Liver (tissue), 9 donors: ENCODE measurements around the gene HAUS7. TPM values are rescaled to one million over a fixed set of nuclear protein-coding genes. Genes with fewer than 3 reads are reported as not detected.

Source experiments
- DNase-seq: peaks from one replicate; pipeline ENCODE4 v3.0.0-alpha.2; 2017; ENCODE audit warnings: low spot score
- H3K27ac ChIP-seq, 2 donors: one replicate each; pipeline ENCODE4 v1.7.0; 2013; ENCODE audit warnings: inconsistent platforms in 2 of 2, low read length in 2 of 2, control low read depth in 1 of 2, low read depth in 1 of 2, mild to moderate bottlenecking in 1 of 2
- H3K27me3 ChIP-seq, 4 donors: one replicate each; pipeline versions ENCODE4 v1.6.1 to v1.7.0; 2013; ENCODE audit warnings: low read length in 3 of 4, inconsistent platforms in 1 of 4, mild to moderate bottlenecking in 1 of 4, moderate library complexity in 1 of 4; ENCODE audit not compliant: control insufficient read depth in 4 of 4, insufficient read depth in 4 of 4
- H3K36me3 ChIP-seq, 4 donors: one replicate each; pipeline versions ENCODE4 v1.6.1 to v1.7.0; 2013; ENCODE audit warnings: low read length in 3 of 4, mild to moderate bottlenecking in 3 of 4, low read depth in 1 of 4, moderate library complexity in 1 of 4; ENCODE audit not compliant: control insufficient read depth in 4 of 4, insufficient read depth in 3 of 4
- H3K4me1 ChIP-seq, 4 donors: one replicate each; pipeline versions ENCODE4 v1.6.1 to v1.7.0; 2013; ENCODE audit warnings: low read length in 3 of 4, mild to moderate bottlenecking in 3 of 4, moderate library complexity in 1 of 4; ENCODE audit not compliant: control insufficient read depth in 4 of 4, insufficient read depth in 4 of 4
- H3K4me3 ChIP-seq, 3 donors: one replicate each; pipeline versions ENCODE4 v1.6.1 to v1.7.0; 2013; ENCODE audit warnings: low read length in 3 of 3, control low read depth in 1 of 3, low read depth in 1 of 3, mild to moderate bottlenecking in 1 of 3
- H3K9ac ChIP-seq, 2 donors: one replicate each; pipeline ENCODE4 v1.7.0; 2013; ENCODE audit warnings: low read length in 2 of 2, mild to moderate bottlenecking in 2 of 2, moderate library complexity in 2 of 2, control low read depth in 1 of 2, low read depth in 1 of 2
- H3K9me3 ChIP-seq, 4 donors: one replicate each; pipeline versions ENCODE4 v1.6.1 to v1.7.0; 2013; ENCODE audit warnings: low read length in 3 of 4; ENCODE audit not compliant: control insufficient read depth in 4 of 4
- ATF3 ChIP-seq: IDR thresholded peaks from 2 replicates; pipeline ENCODE4 v1.6.1; 2016; ENCODE audit warnings: antibody characterized with exemption
- EGR1 ChIP-seq, 2 donors: IDR thresholded peaks; 2 replicates each; pipeline ENCODE4 v1.6.1; 2016 to 2018; ENCODE audit warnings: antibody characterized with exemption in 2 of 2, low read depth in 2 of 2
- FOXA1 ChIP-seq: IDR thresholded peaks from 2 replicates; pipeline ENCODE4 v1.6.1; 2016; ENCODE audit warnings: antibody characterized with exemption
- FOXA2 ChIP-seq: IDR thresholded peaks from 2 replicates; pipeline ENCODE4 v1.6.1; 2016; ENCODE audit warnings: antibody characterized with exemption
- GABPA ChIP-seq, 2 donors: IDR thresholded peaks in 1 of 2; conservative IDR thresholded peaks in 1 of 2; 2 replicates each; pipeline ENCODE4 v1.6.1; 2016; ENCODE audit warnings: antibody characterized with exemption in 2 of 2, mild to moderate bottlenecking in 1 of 2, moderate library complexity in 1 of 2
- HNF4A ChIP-seq, 2 donors: conservative IDR thresholded peaks; 2 replicates each; pipeline ENCODE4 v1.6.1; 2016; ENCODE audit warnings: antibody characterized with exemption in 2 of 2, mild to moderate bottlenecking in 2 of 2
- HNF4G ChIP-seq: IDR thresholded peaks from 2 replicates; pipeline ENCODE4 v1.6.1; 2016; ENCODE audit warnings: antibody characterized with exemption
- JUND ChIP-seq, 2 donors: IDR thresholded peaks; 2 replicates each; pipeline ENCODE4 v1.6.1; 2016; ENCODE audit warnings: antibody characterized with exemption in 2 of 2
- NR2F2 ChIP-seq: IDR thresholded peaks from 2 replicates; pipeline ENCODE4 v1.6.1; 2016; ENCODE audit warnings: antibody characterized with exemption
- RAD21 ChIP-seq, 2 donors: IDR thresholded peaks; 2 replicates each; pipeline ENCODE4 v1.6.1; 2016; ENCODE audit warnings: antibody characterized with exemption in 2 of 2, mild to moderate bottlenecking in 2 of 2
- RXRA ChIP-seq, 2 donors: IDR thresholded peaks; 2 replicates each; pipeline ENCODE4 v1.6.1; 2017 to 2018; ENCODE audit warnings: antibody characterized with exemption in 2 of 2, mild to moderate bottlenecking in 1 of 2
- SP1 ChIP-seq: IDR thresholded peaks from 2 replicates; pipeline ENCODE4 v1.6.1; 2018; ENCODE audit warnings: antibody characterized with exemption, mild to moderate bottlenecking
- YY1 ChIP-seq: IDR thresholded peaks from 2 replicates; pipeline ENCODE4 v1.6.1; 2016; ENCODE audit warnings: antibody characterized with exemption, mild to moderate bottlenecking
- ZBTB33 ChIP-seq: IDR thresholded peaks from 2 replicates; pipeline ENCODE4 v1.6.1; 2016; ENCODE audit warnings: antibody characterized with exemption
- WGBS: extraction: QIAGEN DNeasy Blood & Tissue Kit; methylation state at CpG from one replicate; pipeline ENCODE4 v1.1.7; 2013; 5-methylcytosine and 5-hydroxymethylcytosine counted together
- polyA plus RNA-seq, 2 donors: library from polyadenylated mRNA; stranded (reverse) in 1 of 2; unstranded in 1 of 2; fragments of 200-250 nt in 1 of 2; fragments of >200 nt in 1 of 2; fragmentation: Nextera tagmentation in 1 of 2; extraction: Ambion mirVana in 1 of 2; gene quantifications; one replicate each; pipeline versions ENCODE4 v1.2.1 to v1.2.3, GENCODE V29; 2013 to 2015
- total RNA-seq, 2 donors: library from RNA; depleted of rRNA; stranded (reverse); fragments of >200 nt; gene quantifications; one replicate each; pipeline ENCODE4 v1.2.3, GENCODE V29; 2014
- TF ChIP-seq, protein P1 (sequence below): IDR thresholded peaks from 2 replicates; pipeline ENCODE4 v1.6.1; 2016; ENCODE audit warnings: antibody characterized with exemption
- TF ChIP-seq, protein P2 (sequence below): fragments of 150-350 bp; IDR thresholded peaks from 2 replicates; pipeline ENCODE4 v1.5.1; 2017; ENCODE audit warnings: improper control_type of control experiment, low read depth, low read length; ENCODE audit not compliant: missing input control
- TF ChIP-seq, protein P3 (sequence below): IDR thresholded peaks from 2 replicates; pipeline ENCODE4 v1.6.1; 2016; ENCODE audit warnings: antibody characterized with exemption, mild to moderate bottlenecking
- donor health status: healthy.
- donor health status: healthy.
- donor health status: healthy.
- donor health status: healthy.
- donor health status: healthy.

HAUS7 gene
- total and polyA plus RNA-seq, 4 donors = 7.0 to 8.9 (median 7.8) TPM

DNA sequence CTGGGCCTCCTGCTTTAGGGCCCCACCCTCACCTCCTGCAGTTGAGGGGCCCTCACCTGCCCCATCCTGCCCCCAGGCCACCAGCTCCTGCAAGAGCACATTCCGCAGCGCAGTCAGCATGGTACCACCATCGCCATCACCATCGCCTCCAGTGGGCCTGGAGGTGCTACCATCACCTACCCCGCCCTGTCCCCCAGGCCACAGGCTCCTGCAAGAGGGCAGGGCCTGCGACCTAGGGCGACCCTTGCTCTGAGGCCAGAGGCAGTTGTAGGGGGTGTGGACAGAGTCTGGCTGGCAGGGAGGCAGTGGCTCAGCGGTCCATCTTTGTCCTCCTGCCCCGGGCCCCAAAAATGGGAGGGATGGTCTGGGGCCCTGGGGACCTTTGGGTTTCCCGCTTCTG is 3.9 kb upstream of the HAUS7 start:
- WGBS = 61% methylated on average over 10 of the region's 10 CpGs
- no peaks in the 10 kb centered on the region for H3K9me3 ChIP-seq
- no peaks in the 10 kb centered on the region for H3K27me3 ChIP-seq
- peaks cover 2 to 9% (median 8%) of the 10 kb centered on the region in 4 donors for H3K4me1 ChIP-seq
- TF ChIP-seq RAD21 (IDR thresholded peaks at IDR 0.05) = no peak
- no peak for TF ChIP-seq HNF4G
- no peak for TF ChIP-seq FOXA2
- no peak for TF ChIP-seq NR2F2
- no peak for TF ChIP-seq ZBTB33
- H3K27ac ChIP-seq = peak overlapping the region; percentile 12 to 20
- H3K36me3 ChIP-seq = no peaks in the 10 kb centered on the region
- DNase-seq = no peak
- H3K9ac ChIP-seq = no peak overlapping the region
- peak overlapping the region in 1 of 3 donors; percentile 20 for H3K4me3 ChIP-seq

DNA sequence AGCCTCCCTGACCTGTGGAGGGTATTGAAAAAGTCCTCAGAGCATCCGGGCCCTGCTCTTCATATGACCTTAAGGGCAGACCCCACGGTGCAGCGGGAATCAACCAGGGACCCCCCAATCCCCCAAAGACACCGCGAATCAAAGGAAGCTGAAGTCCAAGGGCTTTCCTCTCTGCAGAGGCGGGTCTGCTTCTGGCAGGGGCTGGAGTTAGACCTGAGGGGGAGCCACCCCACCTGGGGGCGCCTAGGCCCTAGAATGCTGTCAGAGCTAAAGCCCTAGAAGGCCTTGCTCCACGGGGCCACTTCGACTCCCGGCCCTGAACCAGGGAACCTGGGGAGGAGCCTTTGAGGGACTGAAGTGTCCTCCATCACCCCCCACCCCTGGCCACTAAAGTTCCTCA is 2.8 kb upstream of the HAUS7 start:
- no peak overlapping the region for H3K9ac ChIP-seq
- no peaks in the 10 kb centered on the region for H3K36me3 ChIP-seq
- no peaks in the 10 kb centered on the region for H3K27me3 ChIP-seq
- H3K4me3 ChIP-seq = no peak overlapping the region
- no peak overlapping the region for H3K27ac ChIP-seq
- TF ChIP-seq SP1 = no peak
- no peak for DNase-seq
- peaks cover 2 to 15% (median 8%) of the 10 kb centered on the region in 4 donors for H3K4me1 ChIP-seq
- WGBS = 97% methylated on average over 10 of the region's 10 CpGs
- H3K9me3 ChIP-seq = no peaks in the 10 kb centered on the region

DNA sequence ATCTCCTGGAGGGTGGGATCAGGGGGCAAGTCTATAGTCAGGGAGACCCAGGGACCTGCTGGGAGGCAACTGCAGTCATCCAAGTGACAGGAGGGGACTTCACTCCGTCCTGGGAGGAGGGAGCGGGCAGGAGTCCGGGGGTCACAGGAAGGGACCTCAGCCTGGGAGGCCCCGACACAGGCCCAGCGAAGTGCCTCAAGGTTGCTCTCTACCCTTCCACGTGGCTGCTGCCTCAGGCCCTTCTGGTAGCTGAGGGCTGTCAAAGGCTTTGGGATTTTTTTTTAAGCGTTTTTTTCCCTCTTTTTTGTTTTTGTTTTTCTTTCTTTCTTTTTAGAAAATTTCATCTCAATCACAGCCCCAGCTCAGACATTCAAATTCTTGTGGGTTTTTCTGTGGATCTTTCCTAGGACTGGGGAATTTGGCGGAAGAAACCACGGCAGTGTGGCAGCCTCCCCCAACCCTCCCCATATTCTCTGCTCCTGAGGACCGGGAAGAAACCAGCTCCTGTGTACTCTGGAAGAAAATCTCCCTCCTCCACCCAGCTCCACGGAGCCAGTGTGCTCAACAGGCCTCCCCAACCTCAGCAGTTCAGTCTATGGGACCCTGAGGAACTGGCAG is 1.4 kb upstream of the HAUS7 start:
- no peak for DNase-seq
- Histone ChIP-seq H3K27me3 (no peaks in the 10 kb centered on the region), H3K4me3 (no peak overlapping the region), H3K9ac (no peak overlapping the region), H3K36me3 (no peaks in the 10 kb centered on the region), H3K9me3 (no peaks in the 10 kb centered on the region), H3K4me1 (peaks cover 2 to 15% (median 8%) of the 10 kb centered on the region in 4 donors), H3K27ac (peak overlapping the region in 1 of 2 donors; percentile 25)
- TF ChIP-seq RAD21 (IDR thresholded peaks at IDR 0.05) = no peak
- no peak for TF ChIP-seq ATF3
- no peak for TF ChIP-seq EGR1 (IDR thresholded peaks at IDR 0.05; ENCODE audit: low read depth in 2 of 2)
- no peak for TF ChIP-seq HNF4G
- TF ChIP-seq JUND (IDR thresholded peaks at IDR 0.05) = no peak
- no peak for TF ChIP-seq FOXA2
- no peak for TF ChIP-seq FOXA1
- TF ChIP-seq YY1 = no peak
- TF ChIP-seq NR2F2 = no peak
- TF ChIP-seq, protein P1, sequence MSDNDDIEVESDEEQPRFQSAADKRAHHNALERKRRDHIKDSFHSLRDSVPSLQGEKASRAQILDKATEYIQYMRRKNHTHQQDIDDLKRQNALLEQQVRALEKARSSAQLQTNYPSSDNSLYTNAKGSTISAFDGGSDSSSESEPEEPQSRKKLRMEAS = no peak
- no peak for TF ChIP-seq SP1
- TF ChIP-seq, protein P2, sequence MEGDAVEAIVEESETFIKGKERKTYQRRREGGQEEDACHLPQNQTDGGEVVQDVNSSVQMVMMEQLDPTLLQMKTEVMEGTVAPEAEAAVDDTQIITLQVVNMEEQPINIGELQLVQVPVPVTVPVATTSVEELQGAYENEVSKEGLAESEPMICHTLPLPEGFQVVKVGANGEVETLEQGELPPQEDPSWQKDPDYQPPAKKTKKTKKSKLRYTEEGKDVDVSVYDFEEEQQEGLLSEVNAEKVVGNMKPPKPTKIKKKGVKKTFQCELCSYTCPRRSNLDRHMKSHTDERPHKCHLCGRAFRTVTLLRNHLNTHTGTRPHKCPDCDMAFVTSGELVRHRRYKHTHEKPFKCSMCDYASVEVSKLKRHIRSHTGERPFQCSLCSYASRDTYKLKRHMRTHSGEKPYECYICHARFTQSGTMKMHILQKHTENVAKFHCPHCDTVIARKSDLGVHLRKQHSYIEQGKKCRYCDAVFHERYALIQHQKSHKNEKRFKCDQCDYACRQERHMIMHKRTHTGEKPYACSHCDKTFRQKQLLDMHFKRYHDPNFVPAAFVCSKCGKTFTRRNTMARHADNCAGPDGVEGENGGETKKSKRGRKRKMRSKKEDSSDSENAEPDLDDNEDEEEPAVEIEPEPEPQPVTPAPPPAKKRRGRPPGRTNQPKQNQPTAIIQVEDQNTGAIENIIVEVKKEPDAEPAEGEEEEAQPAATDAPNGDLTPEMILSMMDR = no peak
- no peak for TF ChIP-seq RXRA (IDR thresholded peaks at IDR 0.05)
- no peak for TF ChIP-seq GABPA (IDR thresholded peaks at IDR 0.05 in 1 of 2, conservative IDR thresholded peaks at IDR 0.05 in 1 of 2)
- no peak for TF ChIP-seq HNF4A (conservative IDR thresholded peaks at IDR 0.05)
- no peak for TF ChIP-seq ZBTB33
- TF ChIP-seq, protein P3, sequence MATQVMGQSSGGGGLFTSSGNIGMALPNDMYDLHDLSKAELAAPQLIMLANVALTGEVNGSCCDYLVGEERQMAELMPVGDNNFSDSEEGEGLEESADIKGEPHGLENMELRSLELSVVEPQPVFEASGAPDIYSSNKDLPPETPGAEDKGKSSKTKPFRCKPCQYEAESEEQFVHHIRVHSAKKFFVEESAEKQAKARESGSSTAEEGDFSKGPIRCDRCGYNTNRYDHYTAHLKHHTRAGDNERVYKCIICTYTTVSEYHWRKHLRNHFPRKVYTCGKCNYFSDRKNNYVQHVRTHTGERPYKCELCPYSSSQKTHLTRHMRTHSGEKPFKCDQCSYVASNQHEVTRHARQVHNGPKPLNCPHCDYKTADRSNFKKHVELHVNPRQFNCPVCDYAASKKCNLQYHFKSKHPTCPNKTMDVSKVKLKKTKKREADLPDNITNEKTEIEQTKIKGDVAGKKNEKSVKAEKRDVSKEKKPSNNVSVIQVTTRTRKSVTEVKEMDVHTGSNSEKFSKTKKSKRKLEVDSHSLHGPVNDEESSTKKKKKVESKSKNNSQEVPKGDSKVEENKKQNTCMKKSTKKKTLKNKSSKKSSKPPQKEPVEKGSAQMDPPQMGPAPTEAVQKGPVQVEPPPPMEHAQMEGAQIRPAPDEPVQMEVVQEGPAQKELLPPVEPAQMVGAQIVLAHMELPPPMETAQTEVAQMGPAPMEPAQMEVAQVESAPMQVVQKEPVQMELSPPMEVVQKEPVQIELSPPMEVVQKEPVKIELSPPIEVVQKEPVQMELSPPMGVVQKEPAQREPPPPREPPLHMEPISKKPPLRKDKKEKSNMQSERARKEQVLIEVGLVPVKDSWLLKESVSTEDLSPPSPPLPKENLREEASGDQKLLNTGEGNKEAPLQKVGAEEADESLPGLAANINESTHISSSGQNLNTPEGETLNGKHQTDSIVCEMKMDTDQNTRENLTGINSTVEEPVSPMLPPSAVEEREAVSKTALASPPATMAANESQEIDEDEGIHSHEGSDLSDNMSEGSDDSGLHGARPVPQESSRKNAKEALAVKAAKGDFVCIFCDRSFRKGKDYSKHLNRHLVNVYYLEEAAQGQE = no peak
- 81% methylated on average over 11 of the region's 11 CpGs for WGBS
